Loucy (cell line): ENCODE data around the gene CYTH1.

Experiments
- H2AFZ ChIP-seq: fragments of 200-600 bp; sonication (generic); 2 replicates; pipeline ENCODE4 v1.6.0; 2016; ENCODE audit warnings: antibody characterized with exemption, mild to moderate bottlenecking, low read length, moderate library complexity
- H3F3A ChIP-seq: fragments of 200-600 bp; 2 replicates; pipeline ENCODE4 v1.6.0; 2016; ENCODE audit warnings: antibody characterized with exemption, low read depth, mild to moderate bottlenecking
- H3K27me3 ChIP-seq: fragments of 200-600 bp; sonication (generic); 2 replicates; pipeline ENCODE4 v1.6.1; 2014; ENCODE audit warnings: low read length, mild to moderate bottlenecking; ENCODE audit not compliant: insufficient read depth, poor library complexity, severe bottlenecking
- H3K36me3 ChIP-seq: fragments of 200-600 bp; sonication (generic); 2 replicates; pipeline ENCODE4 v1.6.1; 2016; ENCODE audit warnings: low read length; ENCODE audit not compliant: insufficient read depth
- H3K4me1 ChIP-seq: fragments of 200-600 bp; sonication (generic); 2 replicates; pipeline ENCODE4 v1.5.1; 2014; ENCODE audit warnings: low read length, mild to moderate bottlenecking; ENCODE audit not compliant: insufficient read depth, poor library complexity, severe bottlenecking
- H3K4me2 ChIP-seq: fragments of 200-600 bp; sonication (generic); 2 replicates; pipeline ENCODE4 v1.6.0; 2014; ENCODE audit warnings: antibody characterized with exemption, low read length, low read depth, mild to moderate bottlenecking; ENCODE audit not compliant: poor library complexity, severe bottlenecking
- H3K4me3 ChIP-seq: fragments of 200-600 bp; sonication (generic); 2 replicates; pipeline ENCODE4 v1.5.1; 2014; ENCODE audit warnings: low read length, mild to moderate bottlenecking, mixed read lengths; ENCODE audit not compliant: poor library complexity, severe bottlenecking
- H3K79me2 ChIP-seq: fragments of 200-600 bp; sonication (generic); 2 replicates; pipeline ENCODE4 v1.6.1; 2014; ENCODE audit warnings: low read length; ENCODE audit not compliant: insufficient read depth
- H3K9ac ChIP-seq: fragments of 200-600 bp; sonication (generic); 2 replicates; pipeline ENCODE4 v1.6.0; 2014; ENCODE audit warnings: mild to moderate bottlenecking, low read depth, low read length, moderate library complexity; ENCODE audit not compliant: poor library complexity, severe bottlenecking
- H3K9me2 ChIP-seq: fragments of 200-600 bp; sonication (generic); replicated peaks from 2 replicates; pipeline ENCODE4 v1.6.1; 2016; ENCODE audit warnings: low read depth, low read length, mixed read lengths
- H3K9me3 ChIP-seq: fragments of 200-600 bp; sonication (generic); 2 replicates; pipeline ENCODE4 v1.6.1; 2014; ENCODE audit warnings: mild to moderate bottlenecking, antibody characterized with exemption, low read length, low read depth; ENCODE audit not compliant: insufficient read depth
- H4K20me1 ChIP-seq: fragments of 200-600 bp; sonication (generic); 2 replicates; pipeline ENCODE4 v1.6.0; 2014; ENCODE audit warnings: antibody characterized with exemption, low read length, mild to moderate bottlenecking; ENCODE audit not compliant: insufficient read depth, poor library complexity, severe bottlenecking
- EZH2phosphoT487 ChIP-seq: fragments of 200-600 bp; IDR thresholded peaks from 2 replicates; pipeline ENCODE4 v1.6.1; 2018; ENCODE audit warnings: antibody characterized with exemption, mild to moderate bottlenecking, moderate library complexity, borderline replicate concordance
- TF ChIP-seq, protein P1 (sequence below): fragments of 200-600 bp; sonication (generic); conservative IDR thresholded peaks from 2 replicates; pipeline ENCODE4 v1.5.1; 2014; ENCODE audit warnings: mild to moderate bottlenecking, antibody characterized with exemption, low read length

Gene CYTH1

DNA sequence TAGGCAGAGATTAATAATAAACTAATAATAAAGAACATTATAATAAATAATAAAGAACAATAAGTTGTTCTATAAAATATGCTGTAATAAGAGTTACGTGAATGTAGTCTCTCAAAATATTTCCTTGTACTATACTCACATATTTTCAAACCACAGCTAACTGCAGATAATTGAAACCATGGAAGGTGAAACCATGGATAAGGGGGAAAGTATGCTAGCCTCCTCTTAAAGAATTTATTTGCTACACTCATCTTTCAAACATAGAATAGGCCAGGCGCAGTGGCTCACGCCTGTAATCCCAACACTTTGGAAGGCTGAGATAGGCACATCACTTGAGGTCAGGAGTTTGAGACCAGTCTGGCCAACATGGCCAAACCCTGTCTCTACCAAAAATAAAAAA lies 18.5 kb downstream of the CYTH1 start:
- peaks cover 5% of the 10 kb centered on the region; the same call in 1 of the 2 replicates for H3F3A ChIP-seq
- no peak overlapping the region for H3K4me2 ChIP-seq

DNA sequence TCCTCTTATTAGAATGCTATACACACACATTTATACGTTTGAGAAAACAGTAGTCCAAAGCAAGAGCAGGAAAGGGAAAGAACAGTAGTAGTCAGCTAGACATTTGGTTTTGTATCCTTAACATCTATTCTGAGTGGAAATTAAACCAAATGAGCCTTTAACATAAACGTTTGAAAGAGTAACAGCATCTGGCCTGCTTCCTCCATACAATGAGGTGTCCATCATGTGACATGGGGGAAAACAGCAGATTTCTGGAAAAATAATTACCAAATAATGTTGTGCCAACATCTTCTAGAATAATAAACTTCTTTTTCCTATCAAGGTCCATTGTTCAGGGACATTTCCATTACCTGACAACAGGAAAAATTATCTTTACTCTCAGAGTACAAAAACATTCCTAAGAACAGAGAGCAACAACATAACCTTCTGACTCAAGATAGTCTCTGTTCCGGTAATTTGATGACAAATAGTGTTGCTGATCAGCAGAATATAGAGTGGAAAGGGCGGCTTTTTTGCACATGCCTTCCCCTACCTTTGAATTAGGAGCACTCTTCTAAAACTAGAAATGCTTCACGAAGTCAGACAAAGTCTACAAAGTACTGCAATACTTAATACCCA lies 20.2 kb downstream of the CYTH1 start:
- H3K36me3 ChIP-seq, result no peaks in the 10 kb centered on the region
- no peaks in the 10 kb centered on the region for H3K9me3 ChIP-seq
- TF ChIP-seq, protein P1, sequence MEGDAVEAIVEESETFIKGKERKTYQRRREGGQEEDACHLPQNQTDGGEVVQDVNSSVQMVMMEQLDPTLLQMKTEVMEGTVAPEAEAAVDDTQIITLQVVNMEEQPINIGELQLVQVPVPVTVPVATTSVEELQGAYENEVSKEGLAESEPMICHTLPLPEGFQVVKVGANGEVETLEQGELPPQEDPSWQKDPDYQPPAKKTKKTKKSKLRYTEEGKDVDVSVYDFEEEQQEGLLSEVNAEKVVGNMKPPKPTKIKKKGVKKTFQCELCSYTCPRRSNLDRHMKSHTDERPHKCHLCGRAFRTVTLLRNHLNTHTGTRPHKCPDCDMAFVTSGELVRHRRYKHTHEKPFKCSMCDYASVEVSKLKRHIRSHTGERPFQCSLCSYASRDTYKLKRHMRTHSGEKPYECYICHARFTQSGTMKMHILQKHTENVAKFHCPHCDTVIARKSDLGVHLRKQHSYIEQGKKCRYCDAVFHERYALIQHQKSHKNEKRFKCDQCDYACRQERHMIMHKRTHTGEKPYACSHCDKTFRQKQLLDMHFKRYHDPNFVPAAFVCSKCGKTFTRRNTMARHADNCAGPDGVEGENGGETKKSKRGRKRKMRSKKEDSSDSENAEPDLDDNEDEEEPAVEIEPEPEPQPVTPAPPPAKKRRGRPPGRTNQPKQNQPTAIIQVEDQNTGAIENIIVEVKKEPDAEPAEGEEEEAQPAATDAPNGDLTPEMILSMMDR, result no peak
- no peak for TF ChIP-seq EZH2phosphoT487
- H3K4me3 ChIP-seq, result no peak overlapping the region
- peaks cover 47% of the 10 kb centered on the region for H3K4me1 ChIP-seq
- peaks cover 5% of the 10 kb centered on the region; the same call in 1 of the 2 replicates for H3F3A ChIP-seq
- no peaks in the 10 kb centered on the region for H3K9me2 ChIP-seq
- no peak overlapping the region for H3K4me2 ChIP-seq
- H3K27me3 ChIP-seq, result no peaks in the 10 kb centered on the region
- no peak overlapping the region for H2AFZ ChIP-seq
- peaks cover 91% of the 10 kb centered on the region for H3K79me2 ChIP-seq
- H3K9ac ChIP-seq, result no peak overlapping the region
- peaks cover 25% of the 10 kb centered on the region for H4K20me1 ChIP-seq

More for the DNA sequence above, 18.5 kb downstream of the CYTH1 start:
- Histone ChIP-seq H3K79me2 (peaks cover 91% of the 10 kb centered on the region), H3K4me3 (no peak overlapping the region), H2AFZ (no peak overlapping the region), H3K9me2 (no peaks in the 10 kb centered on the region), H4K20me1 (peaks cover 25% of the 10 kb centered on the region), H3K36me3 (no peaks in the 10 kb centered on the region), H3K9ac (no peak overlapping the region), H3K4me1 (peaks cover 55% of the 10 kb centered on the region), H3K27me3 (no peaks in the 10 kb centered on the region), H3K9me3 (no peaks in the 10 kb centered on the region)
- TF ChIP-seq, protein P1, result no peak
- no peak for TF ChIP-seq EZH2phosphoT487

DNA sequence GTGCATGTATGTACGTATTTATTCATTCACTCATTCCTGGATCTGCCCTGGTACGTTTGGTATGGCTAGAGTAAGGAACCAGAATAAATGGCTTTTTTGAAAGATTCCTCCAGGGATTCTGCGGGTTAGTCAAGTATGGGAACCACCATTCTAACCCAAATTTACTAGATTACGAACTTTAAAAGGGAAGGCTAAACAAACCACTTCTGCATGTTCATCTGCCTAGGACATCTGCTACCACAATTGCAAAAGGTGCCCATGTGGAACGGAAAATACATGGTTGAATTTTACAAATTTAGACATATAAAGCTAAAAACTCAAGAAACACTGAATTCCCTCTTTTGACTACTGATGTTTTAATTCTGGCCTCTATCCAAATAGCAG lies 22.1 kb downstream of the CYTH1 start:
- Histone ChIP-seq H3K79me2 (peaks cover 91% of the 10 kb centered on the region), H3K9me3 (no peaks in the 10 kb centered on the region), H3K9me2 (no peaks in the 10 kb centered on the region), H3F3A (peaks cover 5% of the 10 kb centered on the region; the same call in 1 of the 2 replicates), H3K4me3 (peak overlapping the region; percentile 66), H3K36me3 (no peaks in the 10 kb centered on the region), H3K4me2 (peak overlapping the region; percentile 85), H4K20me1 (peaks cover 12% of the 10 kb centered on the region), H2AFZ (no peak overlapping the region), H3K27me3 (no peaks in the 10 kb centered on the region), H3K9ac (peak overlapping the region; percentile 18), H3K4me1 (peaks cover 40% of the 10 kb centered on the region)
- TF ChIP-seq, protein P1, result no peak
- TF ChIP-seq EZH2phosphoT487, result no peak
